H9 (cell line): ENCODE data around the gene DMD. TPM values are rescaled to one million over a fixed set of nuclear protein-coding genes. Genes with fewer than 3 reads are reported as not detected.

Experiments used
- DNase-seq: peaks from one replicate; pipeline ENCODE4 v3.0.0-alpha.2; 2017
- H2AFZ ChIP-seq: one replicate; pipeline ENCODE4 v1.6.1; 2013; ENCODE audit warnings: mild to moderate bottlenecking, low read length, control low read depth, moderate library complexity
- H2AK5ac ChIP-seq: 2 replicates; pipeline ENCODE4 v1.6.1; 2013; ENCODE audit warnings: low read length, control low read depth, mixed read lengths; ENCODE audit not compliant: insufficient read length
- H2BK120ac ChIP-seq: one replicate; pipeline ENCODE4 v1.6.1; 2013; ENCODE audit warnings: low read depth, mild to moderate bottlenecking, low read length, control low read depth, inconsistent platforms; ENCODE audit not compliant: poor library complexity, severe bottlenecking
- H2BK12ac ChIP-seq: 2 replicates; pipeline ENCODE4 v1.6.1; 2013; ENCODE audit warnings: low read length, control low read depth, mixed read lengths, low read depth; ENCODE audit not compliant: insufficient read length
- H2BK15ac ChIP-seq: 2 replicates; pipeline ENCODE4 v1.6.1; 2013; ENCODE audit warnings: low read depth, low read length, control low read depth
- H2BK20ac ChIP-seq: one replicate; pipeline ENCODE4 v1.6.1; 2013; ENCODE audit warnings: low read depth, mild to moderate bottlenecking, low read length, control low read depth, inconsistent platforms; ENCODE audit not compliant: poor library complexity, severe bottlenecking
- H2BK5ac ChIP-seq: 2 replicates; pipeline ENCODE4 v1.6.1; 2013; ENCODE audit warnings: low read length, control low read depth, mixed read lengths; ENCODE audit not compliant: insufficient read length
- H3K14ac ChIP-seq: 2 replicates; pipeline ENCODE4 v1.6.1; 2013; ENCODE audit warnings: low read length, control low read depth; ENCODE audit not compliant: insufficient read depth
- H3K18ac ChIP-seq: 2 replicates; pipeline ENCODE4 v1.6.1; 2013; ENCODE audit warnings: low read depth, mild to moderate bottlenecking, mixed read lengths, low read length, control low read depth; ENCODE audit not compliant: insufficient read length
- H3K23ac ChIP-seq: 2 replicates; pipeline ENCODE4 v1.6.1; 2013; ENCODE audit warnings: low read length, control low read depth, mixed read lengths, low read depth; ENCODE audit not compliant: insufficient read length
- H3K23me2 ChIP-seq: 2 replicates; pipeline ENCODE4 v1.6.1; 2013; ENCODE audit warnings: low read depth, mild to moderate bottlenecking, mixed read lengths, low read length, control low read depth; ENCODE audit not compliant: insufficient read length, poor library complexity, severe bottlenecking
- H3K27ac ChIP-seq: 2 replicates; pipeline ENCODE4 v1.5.1; 2013; ENCODE audit warnings: low read length, control low read depth, mixed read lengths, low read depth; ENCODE audit not compliant: insufficient read length
- H3K27me3 ChIP-seq: 2 replicates; pipeline ENCODE4 v1.6.1; 2013; ENCODE audit warnings: low read length, control low read depth, inconsistent platforms; ENCODE audit not compliant: insufficient read depth
- H3K4ac ChIP-seq: 2 replicates; pipeline ENCODE4 v1.6.1; 2013; ENCODE audit warnings: low read depth, mild to moderate bottlenecking, control low read depth, inconsistent platforms, low read length, moderate library complexity
- H3K4me1 ChIP-seq: 2 replicates; pipeline ENCODE4 v1.6.1; 2013; ENCODE audit warnings: low read length, control low read depth, inconsistent platforms; ENCODE audit not compliant: insufficient read depth
- H3K4me2 ChIP-seq: 2 replicates; pipeline ENCODE4 v1.6.1; 2013; ENCODE audit warnings: low read length, control low read depth, mixed read lengths; ENCODE audit not compliant: insufficient read length, insufficient read depth
- H3K56ac ChIP-seq: 2 replicates; pipeline ENCODE4 v1.6.1; 2013; ENCODE audit warnings: low read depth, mild to moderate bottlenecking, mixed read lengths, low read length, control low read depth; ENCODE audit not compliant: insufficient read length
- H3K79me1 ChIP-seq: 2 replicates; pipeline ENCODE4 v1.6.1; 2013; ENCODE audit warnings: low read depth, mild to moderate bottlenecking, moderate library complexity, low read length, control low read depth, inconsistent platforms; ENCODE audit not compliant: insufficient read depth, poor library complexity, severe bottlenecking
- H3K79me2 ChIP-seq: 2 replicates; pipeline ENCODE4 v1.6.1; 2013; ENCODE audit warnings: low read length, control low read depth, inconsistent platforms; ENCODE audit not compliant: insufficient read depth
- H3K9ac ChIP-seq: 2 replicates; pipeline ENCODE4 v1.6.1; 2013; ENCODE audit warnings: low read length, control low read depth, mixed read lengths; ENCODE audit not compliant: insufficient read length; ENCODE audit errors: extremely low read depth
- H3K9me3 ChIP-seq: one replicate; pipeline ENCODE4 v1.6.1; 2013; ENCODE audit warnings: low read depth, low read length, inconsistent platforms; ENCODE audit not compliant: control insufficient read depth
- H3T11ph ChIP-seq: one replicate; pipeline ENCODE4 v1.6.1; 2013; ENCODE audit warnings: mild to moderate bottlenecking, low read length, control low read depth, inconsistent platforms
- H4K20me1 ChIP-seq: one replicate; pipeline ENCODE4 v1.6.1; 2013; ENCODE audit not compliant: control insufficient read depth, insufficient read length, insufficient read depth
- H4K5ac ChIP-seq: 2 replicates; pipeline ENCODE4 v1.6.1; 2013; ENCODE audit warnings: low read depth, mild to moderate bottlenecking, mixed read lengths, low read length, control low read depth; ENCODE audit not compliant: insufficient read length
- H4K8ac ChIP-seq: replicated peaks from 2 replicates; pipeline ENCODE4 v1.6.1; 2013; ENCODE audit warnings: low read length, control low read depth, mixed read lengths, low read depth; ENCODE audit not compliant: insufficient read length
- H4K91ac ChIP-seq: 2 replicates; pipeline ENCODE4 v1.6.1; 2013; ENCODE audit warnings: low read depth, mild to moderate bottlenecking, moderate library complexity, mixed read lengths, low read length, control low read depth; ENCODE audit not compliant: insufficient read length
- H3K27ac Mint-ChIP-seq, 3 experiments: 2 replicates in 2 of 3; 3 replicates in 1 of 3; pipeline ENCODE4 v1.8.0; 2020 to 2021; ENCODE audit warnings: mixed read lengths in 3 of 3, mild to moderate bottlenecking in 1 of 3, moderate library complexity in 1 of 3
- H3K27me3 Mint-ChIP-seq: 2 replicates; pipeline ENCODE4 v1.8.0; 2021; ENCODE audit warnings: low read depth, mild to moderate bottlenecking, moderate library complexity, mixed read lengths
- H3K36me3 Mint-ChIP-seq, 3 experiments: 2 replicates in 2 of 3; 3 replicates in 1 of 3; pipeline ENCODE4 v1.8.0; 2020 to 2021; ENCODE audit warnings: low read depth in 3 of 3, mixed read lengths in 3 of 3; ENCODE audit not compliant: insufficient read depth in 1 of 3
- H3K4me1 Mint-ChIP-seq, 2 experiments: 2 replicates each; pipeline ENCODE4 v1.8.0; 2020; ENCODE audit warnings: mixed read lengths in 2 of 2
- H3K4me3 Mint-ChIP-seq, 2 experiments: 2 replicates in 1 of 2; 3 replicates in 1 of 2; pipeline ENCODE4 v1.8.0; 2020 to 2021; ENCODE audit warnings: mild to moderate bottlenecking in 2 of 2, mixed read lengths in 2 of 2, moderate library complexity in 1 of 2
- H3K9me3 Mint-ChIP-seq, 2 experiments: 2 replicates in 1 of 2; 3 replicates in 1 of 2; pipeline ENCODE4 v1.8.0; 2020; ENCODE audit warnings: mild to moderate bottlenecking in 2 of 2, mixed read lengths in 2 of 2, moderate library complexity in 1 of 2
- CTCF ChIP-seq: fragments of 200-600 bp; sonication (generic); conservative IDR thresholded peaks from 3 replicates; pipeline ENCODE4 v1.8.0; 2021; ENCODE audit warnings: antibody characterized with exemption, mild to moderate bottlenecking
- WGBS: extraction: QIAGEN DNeasy Blood & Tissue Kit; methylation state at CpG from one replicate; pipeline ENCODE4 v1.1.7; 2013; ENCODE audit warnings: missing lambda C conversion rate, low lambda C conversion rate, mixed read lengths; ENCODE audit not compliant: insufficient read length; ENCODE audit errors: extremely low coverage; 5-methylcytosine and 5-hydroxymethylcytosine counted together
- total RNA-seq: library from RNA; stranded (reverse); gene quantifications from 2 replicates; pipeline ENCODE4 v1.2.1, GENCODE V29; 2021

DMD gene
- total RNA-seq, 1 experiment from 2014 or later: 3.8 TPM

- H3K4me2 ChIP-seq: no peak overlapping the region
- no peak for TF ChIP-seq CTCF
- H3K4me1 Mint-ChIP-seq: peaks cover 34 to 46% of the 10 kb centered on the region in 2 experiments
These were observed 1974.2 kb downstream of the DMD start for GRCh38 chrX:31237189-31237588.

More at GRCh38 chrX:31237189-31237588, 1974.2 kb downstream of the DMD start:
- no peak overlapping the region for H3T11ph ChIP-seq
- H2BK120ac ChIP-seq: no peak overlapping the region
- H4K20me1 ChIP-seq: no peaks in the 10 kb centered on the region
- H3K4ac ChIP-seq: no peak overlapping the region
- no peak overlapping the region for H2BK15ac ChIP-seq
- no peaks in the 10 kb centered on the region for H3K79me2 ChIP-seq
- H3K27ac ChIP-seq: no peak overlapping the region
- Mint-ChIP-seq H3K9me3 (peaks cover 52 to 56% of the 10 kb centered on the region in 2 experiments), H3K36me3 (peaks cover 0 to under 1% (median 0%) of the 10 kb centered on the region in 3 experiments; a peak in 1 of 7 replicates), H3K27me3 (peaks cover 3% of the 10 kb centered on the region), H3K27ac (no peak overlapping the region), H3K4me3 (no peak overlapping the region)
- H3K4me1 ChIP-seq: peaks cover 14% of the 10 kb centered on the region; the same call in 1 of the 2 replicates
- H3K56ac ChIP-seq: no peak overlapping the region
- H3K23me2 ChIP-seq: no peaks in the 10 kb centered on the region
- H2BK12ac ChIP-seq: no peak overlapping the region
- H3K9me3 ChIP-seq: no peaks in the 10 kb centered on the region
- no peak overlapping the region for H4K8ac ChIP-seq
- H4K5ac ChIP-seq: no peak overlapping the region
- no peak overlapping the region for H3K9ac ChIP-seq
- no CpG with 5 or more reads among the region's 1 CpG for WGBS
- H2AK5ac ChIP-seq: no peak overlapping the region
- no peak overlapping the region for H2BK5ac ChIP-seq
- no peak overlapping the region for H2BK20ac ChIP-seq
- no peaks in the 10 kb centered on the region for H3K79me1 ChIP-seq
- DNase-seq: no peak
- H2AFZ ChIP-seq: no peak overlapping the region
- no peak overlapping the region for H3K14ac ChIP-seq
- no peak overlapping the region for H3K18ac ChIP-seq
- no peaks in the 10 kb centered on the region for H3K27me3 ChIP-seq
- H4K91ac ChIP-seq: no peak overlapping the region
- no peak overlapping the region for H3K23ac ChIP-seq
